Head of caudate nucleus (tissue), 42 donors: ENCODE results near the gene KRTAP13-1.
A peak's percentile ranks its signal among the peaks of the same experiment; 100 is the strongest.

ENCODE experiments used
- DNase-seq, 42 donors: peaks; one replicate each; pipeline versions ENCODE4 v3.0.0 to v3.0.0-alpha.2; 2020 to 2021; ENCODE audit warnings: mixed read lengths in 7 of 42
- intact Hi-C: fragments of 100-400 bp; cut with DNase I; formaldehyde crosslinking; loops from one replicate; pipeline ENCODE4 v1.15.0; 2022

Gene KRTAP13-1

DNA sequence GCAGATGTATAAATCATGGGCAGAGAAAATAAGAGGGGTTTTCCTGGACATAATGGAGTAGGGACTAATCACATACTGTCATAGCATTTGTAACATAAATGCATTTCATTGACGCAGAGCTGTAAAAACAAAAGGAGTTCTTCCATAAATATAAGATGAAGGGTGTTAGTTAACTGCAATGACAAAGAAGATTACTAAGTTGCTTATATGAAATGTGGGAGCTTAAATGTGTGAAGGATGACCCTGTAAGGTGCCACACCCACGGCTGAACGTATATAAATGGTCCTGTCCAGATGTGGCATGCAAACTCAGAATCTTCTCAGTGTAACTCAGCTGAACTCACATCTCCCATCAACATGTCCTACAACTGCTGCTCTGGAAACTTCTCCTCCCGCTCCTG, at the start of gene KRTAP13-1:
Gene KRTAP13-1, plus strand, starts transcription at position 301 of the 400 bp plus-strand sequence. Its CDS starts 56 bp downstream, at position 357.
- no peak for DNase-seq
- intact Hi-C loops, result no loop called here

DNA sequence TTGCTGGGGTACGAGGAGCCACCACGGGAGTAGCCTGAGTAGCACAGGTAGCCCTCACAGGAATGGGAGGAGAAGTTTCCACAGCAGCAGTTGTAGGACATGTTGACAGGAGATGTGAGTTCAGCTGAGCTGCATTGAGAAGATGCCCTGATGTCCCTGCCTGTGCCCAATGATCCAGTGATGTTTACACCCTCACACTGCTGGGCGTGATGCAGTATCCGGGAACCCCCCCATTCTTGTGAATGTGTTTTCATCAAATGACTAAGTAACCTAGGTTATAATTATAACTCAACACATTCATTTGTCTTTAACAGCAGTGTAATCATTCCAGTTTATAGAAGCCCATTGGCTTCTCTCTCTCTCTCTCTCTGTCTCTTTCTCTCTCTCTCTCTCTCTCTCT, 47.3 kb upstream of the KRTAP13-1 start, which contains the start of gene KRTAP23-1:
Gene KRTAP23-1, minus strand, starts transcription at position 101 of the 400 bp plus-strand sequence. Its CDS starts 0 bp downstream, at position 101.
- DNase-seq, result no peak
- intact Hi-C loops, result no loop called here

GRCh38 chr21:30349572-30349971, 46.3 kb upstream of the KRTAP13-1 start:
- no peak for DNase-seq
- intact Hi-C loops, result no loop called here

DNA sequence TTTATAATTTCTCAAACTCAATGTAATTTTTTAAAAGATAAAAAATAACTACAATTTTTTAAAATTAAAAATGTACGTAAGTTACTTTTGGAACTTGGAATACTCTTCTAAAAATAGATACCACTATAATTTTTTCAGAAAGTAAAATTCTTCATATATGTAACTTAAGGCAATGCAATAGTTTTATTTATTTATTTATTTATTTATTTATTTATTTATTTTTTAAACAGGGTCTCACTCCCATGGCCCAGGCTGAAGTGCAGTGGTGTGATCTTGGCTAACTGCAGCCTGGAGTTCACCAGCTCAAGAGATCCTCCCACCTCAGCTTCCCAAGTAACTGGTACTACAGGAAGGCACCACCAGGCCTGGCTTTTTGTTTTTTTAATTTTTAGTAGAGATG, 44.3 kb upstream of the KRTAP13-1 start:
- DNase-seq, result no peak

DNA sequence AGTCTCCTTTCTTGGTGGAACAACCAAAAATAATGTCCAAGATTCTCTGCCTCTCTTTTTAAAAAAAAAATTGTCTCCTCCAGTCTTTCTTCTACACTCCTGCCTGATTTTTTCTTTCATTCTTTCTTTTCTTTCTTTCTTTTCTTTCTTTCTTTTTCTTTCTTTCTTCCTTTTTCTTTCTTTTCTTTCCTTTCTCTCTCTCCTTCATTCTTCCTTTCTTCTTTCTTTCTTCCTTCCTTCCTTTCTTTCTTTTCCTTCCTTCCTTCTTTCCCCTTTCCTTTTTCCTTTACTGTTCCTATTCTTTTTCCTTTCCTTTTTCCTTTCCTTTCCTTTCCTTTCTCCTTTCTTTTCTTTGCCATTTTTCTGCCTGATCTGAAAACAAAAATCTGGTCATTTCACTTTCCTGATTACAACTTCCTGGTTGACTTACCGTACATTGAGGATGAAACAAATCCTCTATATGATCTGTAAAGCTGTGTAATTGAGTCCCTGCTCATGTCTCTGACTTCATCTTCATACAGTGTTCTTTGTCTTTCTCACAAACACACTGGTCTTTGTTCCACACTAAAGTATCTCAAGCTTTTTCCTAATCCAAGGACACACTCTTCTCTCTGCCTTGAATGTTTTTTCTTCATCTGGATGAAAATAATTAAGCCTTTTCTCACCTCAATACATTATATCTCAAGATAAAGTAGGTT, 41.4 kb upstream of the KRTAP13-1 start:
- DNase-seq, result no peak
- intact Hi-C loops, result no loop called here

More for the DNA sequence above, 44.3 kb upstream of the KRTAP13-1 start:
- intact Hi-C loops, result no loop called here

GRCh38 chr21:30355906-30356305, 39.9 kb upstream of the KRTAP13-1 start:
- no peak for DNase-seq
- intact Hi-C loops, result no loop called here

GRCh38 chr21:30372139-30372770, 23.6 kb upstream of the KRTAP13-1 start, which contains the start of gene KRTAP13-2:
Gene KRTAP13-2 (minus strand): TSS chr21:30372271. CDS start chr21:30372213, 58 bp downstream.
- intact Hi-C loops, result no loop called here
- DNase-seq, result no peak

DNA sequence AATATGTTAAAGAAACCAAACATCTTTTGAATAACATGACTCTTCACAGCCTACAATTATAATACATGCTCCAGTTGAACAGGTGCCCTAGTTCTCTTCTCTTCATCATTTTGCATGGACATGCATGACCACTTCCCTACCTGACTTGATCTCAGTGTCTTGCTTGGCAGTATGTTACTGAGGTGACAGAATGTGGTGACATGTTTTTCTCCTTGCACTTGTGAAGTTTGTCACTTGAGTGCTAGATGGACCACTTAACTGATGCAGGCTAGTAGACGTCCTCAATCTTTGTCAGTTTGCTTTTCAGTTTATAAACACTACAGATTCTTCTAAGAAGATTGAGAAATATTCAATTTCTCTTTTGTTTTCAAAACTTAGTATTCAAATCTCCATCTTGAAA, 13.6 kb upstream of the KRTAP13-1 start:
- intact Hi-C loops, result no loop called here
- no peak for DNase-seq

DNA sequence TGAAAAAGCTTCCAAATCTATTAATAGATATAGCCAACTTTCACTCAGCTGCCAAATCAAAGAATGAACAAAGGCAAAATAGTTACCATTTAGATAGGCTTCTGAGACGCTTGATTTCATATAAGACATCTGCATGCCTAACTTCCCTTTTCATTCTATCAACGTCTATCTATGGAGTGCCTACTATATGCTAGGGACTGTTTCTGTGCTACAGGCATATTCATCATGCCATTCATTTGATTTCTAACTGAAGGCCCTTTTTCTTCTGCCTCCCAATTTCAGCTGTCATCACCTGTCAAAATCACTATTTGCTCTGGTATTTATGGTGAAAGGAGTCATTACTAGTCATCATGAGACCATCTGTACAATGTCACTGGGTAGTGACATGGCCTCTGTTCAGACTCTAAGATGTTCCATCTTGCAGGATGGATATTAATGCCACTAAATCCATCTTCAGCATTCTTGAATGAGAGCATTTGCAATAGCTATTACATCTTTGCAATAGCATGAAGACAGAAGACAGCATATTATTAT, 4.3 kb upstream of the KRTAP13-1 start:
- no peak for DNase-seq
- intact Hi-C loops, result no loop called here

DNA sequence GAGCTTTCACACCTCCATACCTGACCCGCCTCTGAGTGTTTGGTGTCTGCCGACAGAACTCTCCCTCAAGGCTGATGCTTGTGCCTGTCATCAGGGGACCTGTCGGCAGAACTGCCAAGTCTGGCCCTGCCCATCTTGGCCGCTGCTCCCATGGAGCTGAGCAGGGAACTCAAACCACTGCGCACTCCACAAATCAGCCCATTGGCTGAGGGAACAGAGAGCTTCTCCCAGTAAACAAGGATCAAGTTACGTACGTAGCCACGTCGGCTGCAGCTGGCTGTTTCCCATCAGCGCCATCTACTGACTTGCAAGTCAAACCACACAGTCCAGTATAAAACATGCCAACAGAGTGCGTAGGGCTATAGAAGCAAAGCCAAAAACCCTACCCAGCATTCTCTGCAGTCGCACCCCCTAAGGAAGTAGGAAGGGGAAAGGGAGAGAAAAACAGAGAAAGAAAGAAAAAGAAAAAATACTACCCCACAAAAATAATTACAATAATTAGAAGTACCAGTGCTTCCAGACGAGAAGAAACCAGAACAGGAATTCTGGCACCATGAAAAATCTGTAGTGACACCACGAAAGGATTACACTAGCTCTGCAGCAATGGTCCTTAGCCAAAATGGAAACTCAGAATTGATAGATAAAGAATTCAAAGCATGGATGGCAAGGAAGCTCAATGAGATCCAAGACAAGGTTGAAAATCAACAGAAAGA, 13.1 kb downstream of the KRTAP13-1 start:
- DNase-seq, result no peak
- intact Hi-C loops, result no loop called here

DNA sequence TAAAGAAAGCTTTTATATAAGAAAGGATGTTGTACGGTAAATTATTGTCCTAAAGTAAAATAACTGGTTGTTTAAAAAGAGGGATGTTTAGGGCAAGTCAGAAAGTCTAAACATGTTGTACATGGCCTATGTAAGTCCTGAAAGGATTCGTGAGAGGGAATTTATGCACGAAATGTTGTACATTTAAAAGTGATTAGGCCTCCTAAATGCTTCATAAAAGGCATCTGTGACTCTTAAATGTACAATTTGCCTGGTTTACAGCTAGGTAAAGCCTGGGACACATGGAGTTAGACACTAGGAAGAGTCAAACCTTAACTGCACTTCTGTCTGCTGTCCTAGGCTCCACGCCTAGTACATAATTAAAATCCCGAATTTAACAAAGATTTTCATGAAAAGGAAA, 20.2 kb downstream of the KRTAP13-1 start:
- DNase-seq, result no peak
- intact Hi-C loops, result no loop called here

GRCh38 chr21:30425826-30426225, 30.0 kb downstream of the KRTAP13-1 start, which contains the start of gene KRTAP13-3:
Gene KRTAP13-3 (minus strand): TSS chr21:30425926. CDS start chr21:30425912, 14 bp downstream.
- intact Hi-C loops, result no loop called here
- DNase-seq, result no peak

GRCh38 chr21:30426731-30427130, 30.9 kb downstream of the KRTAP13-1 start:
- intact Hi-C loops, result no loop called here
- no peak for DNase-seq

GRCh38 chr21:30430170-30430655, 34.4 kb downstream of the KRTAP13-1 start, which contains the start of gene KRTAP13-4:
Gene KRTAP13-4 (plus strand): TSS chr21:30430220. CDS start chr21:30430276, 56 bp downstream.
- intact Hi-C loops, result no loop called here
- DNase-seq, result no peak

GRCh38 chr21:30434033-30434631, 38.3 kb downstream of the KRTAP13-1 start:
- peak in 10 of 42 donors; percentile 1 to 49 (median 14) for DNase-seq
- intact Hi-C loops, result no loop called here

DNA sequence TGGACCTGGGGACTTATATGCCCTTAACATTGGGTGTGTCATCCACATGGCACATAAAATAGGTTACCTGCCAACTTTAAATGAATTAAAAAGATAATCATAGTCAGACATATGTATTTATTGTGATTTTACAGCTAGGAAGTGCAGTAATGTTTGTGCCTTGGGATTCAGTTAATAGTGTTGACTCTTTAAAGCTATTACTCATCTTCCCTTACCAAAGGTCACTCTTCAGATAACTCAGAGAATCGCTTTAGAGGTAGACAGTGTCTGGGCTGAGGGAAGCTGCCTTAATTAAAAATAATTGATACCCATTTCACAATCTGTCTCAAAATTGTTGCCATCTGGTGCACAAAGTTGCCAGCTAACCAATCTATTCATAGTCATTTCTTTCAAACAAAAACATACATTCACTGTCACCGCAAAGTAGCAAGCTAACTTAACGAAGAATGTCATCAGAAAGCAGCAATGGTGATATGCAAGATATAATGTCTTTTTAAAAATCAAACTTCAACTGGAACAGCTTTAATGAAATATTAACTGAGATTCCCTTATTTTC, 41.3 kb downstream of the KRTAP13-1 start:
- no peak for DNase-seq
- intact Hi-C loops, result no loop called here

DNA sequence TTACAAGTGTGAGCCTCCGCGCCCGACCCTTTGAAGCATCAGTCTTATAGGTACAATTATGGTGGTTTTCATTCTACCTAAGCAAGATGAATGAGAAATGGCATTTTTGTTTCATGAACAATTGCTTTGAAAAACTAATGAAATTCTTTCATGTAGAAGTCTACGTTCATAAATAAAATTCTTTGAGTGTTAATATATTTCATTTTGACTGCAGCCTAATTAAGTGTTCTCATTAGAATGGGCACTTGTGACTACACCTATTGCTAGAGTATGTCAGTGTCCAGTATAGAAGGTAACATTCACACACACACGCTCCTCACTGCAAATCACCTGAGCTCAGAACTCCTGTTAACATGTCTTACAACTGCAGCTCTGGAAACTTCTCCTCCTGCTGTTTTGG, 44.1 kb downstream of the KRTAP13-1 start, which contains the start of gene KRTAP15-1:
Gene KRTAP15-1, plus strand, starts transcription at position 301 of the 400 bp plus-strand sequence. Its CDS starts 53 bp downstream, at position 354.
- no peak for DNase-seq
- intact Hi-C loops, result no loop called here

DNA sequence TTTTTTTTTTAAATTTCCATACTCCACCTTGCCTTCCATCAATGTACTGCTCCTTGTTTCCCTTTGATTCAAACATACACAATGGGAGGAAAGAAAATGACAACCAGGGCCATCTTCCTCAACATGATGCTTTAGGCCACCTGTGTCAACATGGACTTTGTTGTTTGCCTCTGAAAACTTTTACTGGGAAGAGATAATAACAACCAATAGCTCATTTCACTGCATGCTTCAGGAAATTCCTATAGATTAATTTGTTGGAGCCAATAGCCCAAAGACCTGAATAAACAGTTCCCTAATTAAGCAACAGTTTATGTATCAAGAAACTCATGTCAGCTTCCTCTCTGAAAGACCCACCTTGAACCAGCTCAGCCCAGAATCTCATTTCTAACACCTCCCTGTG, 47.4 kb downstream of the KRTAP13-1 start:
- DNase-seq, result no peak
- intact Hi-C loops, result no loop called here
